HuH-7 (cell line): ENCODE results near the gene NPM3.

ENCODE experiments used
- DNase-seq: peaks from one replicate; pipeline ENCODE4 v3.0.0; 2011; ENCODE audit warnings: low spot score

The NPM3 gene

DNA sequence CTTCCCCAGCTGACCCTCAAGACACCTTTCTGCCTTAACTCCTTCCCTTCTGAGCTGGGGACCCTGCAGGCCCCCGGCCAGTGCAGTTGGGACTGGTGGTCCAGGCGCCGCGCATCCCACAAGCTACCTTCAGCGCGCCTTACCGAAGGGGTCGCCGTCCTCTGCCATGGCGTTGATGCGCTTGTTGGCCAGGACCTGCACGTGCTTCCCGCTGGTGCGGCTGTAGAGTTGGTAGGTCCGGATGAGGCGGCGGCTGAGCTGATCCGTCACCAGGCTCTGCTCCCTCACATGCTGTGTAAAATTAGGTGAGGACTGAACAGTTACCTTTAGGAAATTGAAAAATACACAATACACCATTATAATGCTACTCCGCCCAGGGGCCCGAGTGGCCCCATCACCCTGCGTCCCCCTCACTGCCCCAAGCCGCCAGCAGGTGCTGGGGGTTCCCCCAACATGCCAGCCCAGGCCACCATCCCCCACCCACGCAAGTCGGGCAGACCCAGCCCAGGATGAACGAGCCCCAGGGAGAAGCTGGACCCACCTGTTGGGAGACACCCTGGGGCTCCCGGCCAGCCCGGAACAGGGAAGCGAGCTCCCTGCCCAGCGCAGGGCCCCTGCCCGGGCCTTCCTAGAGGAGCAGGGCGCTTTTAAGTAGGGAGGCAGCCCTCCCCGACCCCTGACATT lies 8.5 kb downstream of the NPM3 start:
- no peak for DNase-seq

DNA sequence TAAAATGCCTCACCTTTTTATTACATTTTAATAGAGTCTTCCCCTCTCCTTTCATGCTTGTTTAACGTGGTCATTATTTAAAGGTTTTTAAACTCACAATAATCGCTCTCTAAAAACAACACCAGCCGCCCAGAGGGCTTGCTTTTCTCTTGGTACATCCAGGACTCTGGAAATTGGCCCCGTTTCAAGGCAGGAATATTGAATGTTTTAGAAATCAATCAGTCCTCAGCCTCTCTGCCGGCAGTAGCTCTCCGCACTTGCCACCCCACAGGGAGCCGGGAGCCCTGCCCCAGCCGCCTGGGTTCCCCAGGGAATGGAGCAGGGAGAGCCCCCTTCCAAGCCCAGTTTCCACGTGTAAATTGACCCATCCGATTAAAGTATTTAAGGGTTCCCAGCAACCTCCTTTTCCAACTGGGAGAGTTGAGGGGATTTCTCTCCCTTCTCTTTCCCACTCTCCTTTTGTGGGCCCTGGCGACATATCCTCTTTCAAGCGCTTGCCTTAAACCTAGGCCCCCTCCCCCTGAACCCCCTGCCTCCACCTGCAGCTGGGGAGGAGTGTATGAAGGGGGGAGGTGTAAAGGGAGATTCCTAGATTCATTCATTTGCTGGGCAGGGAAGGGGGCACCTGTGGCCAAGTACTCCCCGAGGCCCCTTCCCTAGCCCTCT lies 9.2 kb downstream of the NPM3 start:
- no peak for DNase-seq

DNA sequence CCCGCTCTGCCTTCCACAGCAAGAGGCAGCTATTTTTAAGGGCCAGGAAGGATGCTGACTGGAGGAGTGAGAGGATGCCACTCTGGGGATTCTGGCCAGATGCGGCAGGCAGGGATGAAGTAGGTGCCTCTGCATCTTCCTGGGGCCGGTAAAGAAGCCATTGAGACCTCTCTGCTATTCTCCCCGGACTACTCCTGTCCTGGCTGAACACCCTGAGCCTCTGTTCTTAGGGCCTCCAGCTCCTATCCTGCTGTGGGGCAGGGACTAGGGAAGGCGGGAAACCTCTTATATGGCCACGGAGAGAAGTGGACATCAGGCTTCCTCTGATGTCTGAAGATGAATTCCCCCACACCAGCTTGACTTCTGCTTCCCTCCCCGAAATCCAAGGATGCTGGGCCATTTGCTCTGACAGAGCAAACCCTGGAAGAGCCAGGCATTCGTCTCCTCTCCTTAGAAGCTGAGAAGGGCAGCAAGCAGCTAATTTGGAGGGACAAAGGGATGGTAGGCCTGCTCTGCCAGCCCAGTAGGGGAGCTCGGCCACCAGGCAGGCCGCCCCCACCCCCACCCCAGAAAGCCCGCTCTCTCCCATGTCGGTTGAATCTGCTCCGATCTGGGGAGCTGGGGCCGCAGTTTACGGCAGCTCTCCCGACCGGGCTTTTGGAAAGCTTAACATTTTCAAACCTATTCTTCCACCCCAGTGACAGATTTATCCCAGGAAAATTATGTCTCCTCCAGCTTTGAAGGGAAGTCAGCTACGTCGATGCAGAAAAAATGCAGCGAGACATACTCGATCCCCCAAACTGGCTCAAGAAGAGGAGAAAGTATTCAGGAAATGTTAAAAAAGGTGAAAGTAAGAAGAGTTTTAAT lies 10.1 kb downstream of the NPM3 start:
- DNase-seq, result no peak

DNA sequence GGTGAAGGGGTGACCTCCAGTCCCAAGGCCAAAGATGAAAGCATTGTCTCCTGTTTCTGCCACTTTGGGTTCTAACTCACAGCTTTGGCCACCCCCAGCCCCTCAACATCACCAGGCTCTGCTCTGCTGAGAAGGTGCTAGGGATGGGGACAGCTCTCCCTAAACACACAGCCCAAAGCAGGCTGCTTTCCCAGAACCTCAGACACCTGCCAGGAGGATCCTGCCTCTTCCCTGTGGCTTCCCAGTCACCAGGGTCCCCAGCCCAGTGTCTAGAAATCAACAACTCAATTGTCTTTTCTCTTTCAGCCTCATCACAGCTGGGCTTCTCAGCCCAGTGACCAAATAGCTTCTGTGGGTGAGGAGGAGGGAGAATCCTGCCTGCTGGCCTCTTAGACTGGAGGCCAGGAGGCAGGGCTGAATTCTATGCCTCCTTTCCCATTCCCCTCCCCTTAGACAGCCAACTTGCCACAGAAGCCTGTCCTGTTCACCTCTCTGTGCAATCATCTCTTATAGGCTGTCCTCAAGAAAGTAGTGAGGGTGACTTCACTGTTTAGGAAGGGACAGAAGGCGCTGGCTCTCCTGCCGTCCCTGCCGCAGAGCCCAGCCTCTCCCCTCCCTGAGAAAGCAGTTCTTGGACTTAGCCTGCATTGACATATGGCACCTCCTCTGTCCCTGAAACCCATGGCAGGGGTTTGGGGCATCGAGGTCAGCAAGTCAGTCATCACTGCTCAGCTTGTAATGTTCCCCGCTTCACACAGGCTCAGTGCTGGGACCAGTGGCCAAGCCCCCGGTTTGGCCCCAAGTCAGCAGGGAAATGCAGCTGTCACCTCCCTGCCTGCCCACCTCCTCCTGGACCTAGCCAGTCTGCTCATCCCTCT lies 11.0 kb downstream of the NPM3 start:
- no peak for DNase-seq

DNA sequence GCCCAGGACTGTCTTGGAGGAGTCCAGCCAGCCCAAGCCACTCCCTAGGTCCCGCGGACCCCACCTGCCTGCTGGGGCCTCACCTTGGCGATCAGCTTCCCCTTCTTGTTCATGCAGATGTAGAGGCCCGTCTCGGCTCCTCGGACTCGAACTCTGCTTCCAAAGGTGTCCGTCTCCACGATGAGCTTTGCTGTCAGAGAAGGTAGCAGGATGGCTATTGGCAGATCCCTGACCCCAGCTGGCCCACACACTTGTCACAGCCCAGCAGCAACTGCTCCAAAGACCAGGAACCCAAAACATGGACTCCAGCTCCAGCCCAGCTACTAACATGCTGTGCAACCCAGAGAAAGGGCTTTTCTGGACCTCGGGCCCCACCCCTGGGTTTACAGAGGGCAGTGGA lies 11.9 kb downstream of the NPM3 start:
- DNase-seq, result no peak

DNA sequence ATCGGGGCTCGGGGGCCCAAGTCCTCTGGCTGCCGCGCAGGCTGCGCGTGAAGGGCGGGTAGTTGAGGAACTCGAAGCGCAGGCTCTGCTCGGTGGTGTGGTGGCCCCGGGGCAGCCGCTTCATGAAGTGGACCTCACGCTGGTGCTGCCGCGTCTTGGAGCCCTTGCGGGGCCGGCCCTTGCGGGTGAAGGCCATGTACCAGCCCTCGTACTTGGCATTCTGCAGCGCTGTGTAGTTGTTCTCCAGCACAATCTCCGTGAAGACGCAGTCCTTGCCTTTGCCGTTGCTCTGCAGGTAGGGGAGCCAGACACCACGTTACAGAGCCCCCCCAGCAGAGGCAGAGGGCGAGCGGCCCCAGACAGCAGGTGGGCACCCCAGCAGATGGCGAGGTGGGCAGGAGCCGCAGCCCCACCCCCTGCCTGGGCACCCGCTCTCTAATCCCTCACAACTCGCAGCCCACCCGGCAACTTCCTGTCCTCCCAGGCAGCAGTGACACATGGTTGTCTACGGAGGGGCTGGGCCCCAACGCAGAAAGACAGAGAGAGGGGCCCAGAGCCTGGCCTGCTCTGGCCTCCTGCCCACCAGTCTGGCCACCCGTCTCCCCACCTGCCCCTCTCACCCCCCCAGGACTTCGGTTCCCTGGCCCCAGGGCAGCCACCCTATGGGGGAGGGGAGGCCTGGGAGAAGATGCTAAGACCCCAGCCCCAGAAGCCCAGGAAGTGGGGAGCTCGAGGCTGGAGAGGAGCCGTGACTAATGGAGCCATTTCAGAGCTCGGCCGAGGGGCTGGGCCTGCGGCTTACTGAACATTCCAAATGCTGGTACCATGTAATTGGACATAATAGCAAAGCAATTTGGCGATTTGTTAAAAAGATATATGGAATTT lies 12.7 kb downstream of the NPM3 start:
- DNase-seq, result no peak

DNA sequence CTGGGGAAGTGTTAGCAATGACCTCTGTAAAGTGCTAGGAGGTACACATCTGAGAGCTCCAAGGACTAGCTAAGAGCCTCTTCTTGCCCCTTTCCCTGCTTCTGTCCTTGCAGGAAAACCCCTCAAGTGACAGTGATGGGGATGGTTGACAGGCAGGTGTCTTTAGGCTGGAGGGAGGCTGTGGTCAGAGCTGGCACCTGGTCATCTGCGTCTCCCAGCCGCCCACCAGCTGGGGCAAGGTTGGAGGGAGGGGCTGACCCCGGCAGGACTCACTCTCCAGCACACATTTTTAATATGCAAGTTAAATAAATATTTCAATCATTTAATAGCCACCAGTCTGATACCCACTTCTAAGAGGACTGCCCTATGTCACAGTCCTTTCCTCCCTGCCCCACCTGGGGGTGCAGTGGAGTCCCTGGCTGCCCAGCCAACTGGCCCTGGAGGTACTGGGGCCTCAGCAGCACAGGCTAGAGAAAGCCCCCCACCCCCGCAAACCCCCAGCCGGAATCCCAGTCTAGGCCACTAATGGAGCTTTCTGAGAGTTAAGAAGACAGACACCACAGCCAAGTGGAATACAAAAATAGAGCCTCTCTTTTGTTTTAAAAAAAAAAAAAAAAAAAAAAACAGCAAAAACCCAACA lies 13.6 kb downstream of the NPM3 start:
- DNase-seq, result no peak

DNA sequence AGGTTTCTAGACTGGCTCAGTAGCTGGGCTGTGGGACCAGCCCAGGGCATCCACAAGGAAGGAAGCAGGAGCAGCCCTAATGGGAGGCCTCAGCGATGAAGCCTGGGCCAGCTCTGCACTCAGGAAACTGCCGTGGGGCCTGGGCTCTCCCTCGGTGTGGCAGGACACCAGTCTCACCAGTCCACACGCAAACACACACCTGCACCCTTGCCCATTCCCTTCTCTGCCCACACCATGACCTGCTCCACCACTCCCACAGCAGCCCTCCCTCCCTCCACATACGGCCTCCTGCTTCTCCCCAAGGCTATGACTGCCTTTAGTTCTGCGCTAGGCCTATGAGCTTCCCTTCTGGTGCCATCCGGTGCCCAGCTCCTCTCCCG lies 14.5 kb downstream of the NPM3 start:
- no peak for DNase-seq

DNA sequence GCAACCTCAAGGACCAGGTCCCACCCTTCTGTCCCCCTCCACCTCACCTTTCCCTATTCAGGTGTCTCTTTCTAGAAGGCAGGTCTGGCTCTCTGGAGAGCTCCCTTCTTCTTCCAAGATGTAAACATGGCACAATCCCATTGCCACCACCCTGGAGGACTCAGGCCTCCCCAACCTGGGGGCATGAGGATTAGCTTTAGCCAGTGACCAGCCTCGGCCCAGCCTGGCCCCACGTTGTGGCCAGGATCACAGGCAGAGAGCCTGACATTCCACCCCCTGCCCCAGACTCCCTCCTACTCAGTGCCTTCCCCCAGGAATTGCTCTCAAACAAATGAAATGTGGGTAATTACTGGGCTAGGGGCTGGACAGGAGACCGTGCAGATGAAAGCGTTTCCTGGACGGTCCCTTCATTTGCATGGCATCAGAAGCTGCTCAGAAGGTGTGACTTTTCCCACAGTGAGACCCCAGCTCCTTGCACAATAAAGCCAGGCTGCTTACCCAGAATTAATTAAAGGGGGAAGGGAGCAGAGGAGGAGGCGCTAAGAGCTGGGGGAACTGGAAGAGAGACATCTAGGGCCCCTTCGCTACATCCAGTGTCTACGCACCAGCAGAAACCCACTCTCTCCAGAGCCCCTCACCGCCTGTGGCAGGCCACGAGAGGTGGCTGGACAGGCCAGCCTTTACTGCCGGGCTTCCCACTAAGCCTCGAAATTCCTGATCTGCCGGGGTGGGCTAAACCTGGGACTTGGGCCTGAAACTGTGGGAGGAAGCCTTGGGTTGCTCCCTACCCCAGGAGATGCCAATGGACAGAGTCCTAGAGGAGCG lies 15.1 kb downstream of the NPM3 start:
- DNase-seq, result no peak

DNA sequence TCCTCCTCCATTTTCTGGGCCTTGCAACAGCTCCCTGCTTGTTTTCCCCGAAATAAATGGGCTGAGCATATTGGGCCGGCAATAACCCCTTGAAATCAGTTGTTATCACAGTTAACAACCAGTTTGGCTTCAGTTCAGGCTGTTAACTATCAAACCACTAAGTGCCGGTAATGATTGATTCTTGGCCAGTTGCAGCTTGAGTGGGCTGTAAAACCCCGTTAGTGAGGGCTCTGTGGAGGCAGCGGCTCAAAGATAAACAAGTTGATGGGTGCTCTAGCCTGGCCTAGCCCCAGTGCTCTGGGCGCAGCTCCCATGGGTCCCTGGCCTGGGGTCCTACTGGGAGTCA lies 15.7 kb downstream of the NPM3 start:
- no peak for DNase-seq

DNA sequence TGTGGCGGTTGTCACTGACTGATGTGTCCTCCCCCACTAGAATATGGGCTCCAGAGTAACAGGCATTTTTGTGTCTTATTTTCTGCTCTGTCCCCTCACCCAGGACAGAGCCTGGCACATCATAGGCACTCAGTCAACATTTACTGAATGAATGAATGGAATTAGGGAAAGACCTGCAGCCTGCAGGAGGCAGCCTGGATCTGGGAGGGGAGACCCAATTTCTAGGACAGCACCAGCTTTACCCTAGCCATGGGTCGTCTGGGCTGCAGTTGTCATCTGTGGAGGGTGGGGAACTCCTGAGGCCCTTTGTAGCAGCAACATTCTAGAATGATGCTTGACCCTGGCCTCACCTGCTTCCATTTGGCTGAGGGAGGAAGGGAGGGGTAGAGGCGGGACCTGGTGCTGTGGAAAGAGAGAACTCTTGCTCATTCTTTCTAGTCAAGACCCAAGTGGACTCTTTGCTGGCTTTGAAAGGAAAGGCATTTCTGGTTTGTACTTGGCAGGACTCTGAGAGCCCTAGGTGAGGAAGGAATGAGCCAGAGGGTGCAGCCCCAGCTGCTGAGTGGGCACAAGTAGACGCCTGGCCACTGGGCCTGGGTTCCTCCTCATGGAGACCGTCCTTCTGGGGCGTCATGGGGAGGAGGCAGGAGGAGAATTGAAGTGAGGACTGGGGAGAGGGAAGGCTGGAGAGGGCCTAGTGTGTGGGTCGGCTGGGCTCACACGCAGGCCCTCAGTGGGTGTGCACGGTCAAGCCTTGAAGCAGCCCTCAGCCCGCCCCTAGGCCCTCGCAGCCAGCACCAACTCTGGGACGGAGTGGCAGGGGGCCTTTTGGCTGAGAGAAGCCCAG lies 16.3 kb downstream of the NPM3 start:
- DNase-seq, result no peak

DNA sequence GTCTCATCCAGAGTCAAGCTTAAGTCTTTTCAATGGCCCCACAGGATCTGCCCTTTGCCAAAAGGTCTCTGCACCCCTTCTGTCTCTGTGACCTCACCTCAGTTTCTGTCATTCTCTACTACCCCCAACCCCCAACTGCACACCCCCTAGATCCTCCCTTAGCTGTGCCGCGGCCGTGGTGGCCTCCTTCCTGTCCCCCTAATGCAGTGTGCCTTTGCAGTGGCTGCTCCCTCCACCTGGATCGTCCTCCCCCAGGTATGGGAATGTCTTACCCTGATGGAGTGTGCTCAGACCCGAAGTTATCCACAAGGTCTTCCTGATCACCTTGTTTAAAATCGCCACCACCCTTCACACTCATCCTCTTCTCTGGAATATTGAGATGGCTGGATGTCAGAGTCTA lies 16.9 kb downstream of the NPM3 start:
- DNase-seq, result no peak

DNA sequence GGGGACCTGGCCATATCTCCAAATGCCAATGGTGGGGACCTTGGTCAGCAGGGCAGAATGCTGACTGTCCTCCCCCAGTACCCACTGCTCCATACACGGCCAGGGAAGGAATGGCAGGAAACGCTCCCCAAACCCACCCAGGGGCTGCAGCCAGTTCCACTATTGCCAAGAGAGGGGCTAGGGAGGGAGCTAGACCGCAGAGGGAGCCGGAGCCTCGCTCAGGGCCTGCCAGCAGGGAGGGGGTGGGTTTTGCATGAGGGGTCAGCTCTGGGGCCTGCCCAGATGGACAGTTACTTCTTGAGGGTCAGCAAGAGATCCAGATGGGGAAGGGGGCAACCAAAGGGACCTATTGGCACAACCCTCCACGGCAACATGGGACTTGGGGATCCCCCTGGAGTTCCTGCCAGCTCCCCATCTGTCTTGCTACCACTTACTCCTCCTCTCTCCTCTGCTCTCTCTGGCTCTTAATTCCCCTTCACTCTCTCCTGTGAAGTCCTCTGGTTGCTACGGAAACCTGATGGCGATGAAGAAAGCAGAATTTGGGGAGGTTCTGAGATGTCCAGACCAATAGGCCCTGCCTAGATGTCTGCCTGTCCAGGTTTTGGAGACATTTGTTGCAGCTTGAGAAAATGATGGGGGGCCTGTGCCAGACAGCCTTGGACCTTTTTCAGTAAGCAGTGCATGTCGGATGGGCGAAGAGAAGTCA lies 20.0 kb downstream of the NPM3 start:
- DNase-seq, result no peak

DNA sequence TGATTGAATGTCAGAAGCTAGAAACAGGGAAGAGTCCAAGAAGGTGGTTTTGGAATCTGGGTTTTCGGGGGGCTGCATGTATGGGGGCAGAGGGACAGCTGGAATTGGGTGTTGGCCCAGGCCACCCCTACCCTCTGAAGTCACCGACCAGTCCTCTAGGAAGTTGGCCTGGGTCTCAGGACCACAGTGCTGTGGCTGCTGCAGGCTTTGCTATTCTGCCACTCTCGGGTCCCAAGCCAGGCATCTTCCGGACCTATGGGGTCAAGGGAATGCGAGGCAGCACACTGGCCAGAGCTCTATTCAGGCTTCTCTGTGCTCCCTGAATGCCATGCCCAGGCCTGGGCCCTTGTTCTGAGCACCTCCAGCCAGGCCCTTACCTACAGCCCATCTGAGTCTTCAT lies 20.5 kb downstream of the NPM3 start:
- no peak for DNase-seq

DNA sequence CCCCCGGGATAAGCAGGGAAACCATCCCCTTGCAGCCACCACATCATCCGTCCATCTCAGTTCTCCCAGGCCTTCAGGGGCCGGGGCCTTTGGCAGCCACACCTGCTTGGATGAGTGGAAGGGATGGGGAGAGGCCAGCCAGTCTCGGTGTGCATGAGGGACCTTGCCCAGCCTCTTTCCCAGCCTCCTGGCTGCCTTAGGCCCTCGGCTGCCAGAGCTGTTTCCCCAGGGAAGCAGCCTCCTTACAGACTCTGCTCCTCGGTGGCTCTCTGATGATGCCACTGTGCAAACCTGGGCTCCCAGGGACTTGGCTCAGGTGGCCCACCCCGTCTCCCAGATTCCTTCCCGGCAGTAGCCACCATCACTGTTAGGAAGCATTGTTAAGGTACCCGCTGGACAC lies 22.0 kb downstream of the NPM3 start:
- DNase-seq, result no peak

DNA sequence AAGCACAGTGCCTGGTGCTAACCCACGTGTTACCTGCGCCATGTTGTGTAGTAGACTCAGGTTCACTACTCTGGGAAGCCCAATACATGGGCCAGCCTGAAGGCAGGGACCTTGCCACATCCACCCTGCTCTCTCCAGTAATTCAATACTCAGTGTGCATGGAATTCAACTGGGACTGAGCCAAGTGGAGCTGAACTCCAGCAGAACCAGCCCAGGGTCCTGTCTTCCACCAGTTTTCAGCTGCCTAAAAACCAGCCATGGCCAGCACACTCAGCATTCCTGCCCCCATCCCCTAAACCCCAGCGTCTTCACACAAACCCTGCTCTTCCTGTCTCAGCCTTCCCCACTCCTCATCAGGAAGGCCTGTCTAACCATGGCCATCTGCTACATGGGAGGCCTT lies 22.7 kb downstream of the NPM3 start:
- no peak for DNase-seq

DNA sequence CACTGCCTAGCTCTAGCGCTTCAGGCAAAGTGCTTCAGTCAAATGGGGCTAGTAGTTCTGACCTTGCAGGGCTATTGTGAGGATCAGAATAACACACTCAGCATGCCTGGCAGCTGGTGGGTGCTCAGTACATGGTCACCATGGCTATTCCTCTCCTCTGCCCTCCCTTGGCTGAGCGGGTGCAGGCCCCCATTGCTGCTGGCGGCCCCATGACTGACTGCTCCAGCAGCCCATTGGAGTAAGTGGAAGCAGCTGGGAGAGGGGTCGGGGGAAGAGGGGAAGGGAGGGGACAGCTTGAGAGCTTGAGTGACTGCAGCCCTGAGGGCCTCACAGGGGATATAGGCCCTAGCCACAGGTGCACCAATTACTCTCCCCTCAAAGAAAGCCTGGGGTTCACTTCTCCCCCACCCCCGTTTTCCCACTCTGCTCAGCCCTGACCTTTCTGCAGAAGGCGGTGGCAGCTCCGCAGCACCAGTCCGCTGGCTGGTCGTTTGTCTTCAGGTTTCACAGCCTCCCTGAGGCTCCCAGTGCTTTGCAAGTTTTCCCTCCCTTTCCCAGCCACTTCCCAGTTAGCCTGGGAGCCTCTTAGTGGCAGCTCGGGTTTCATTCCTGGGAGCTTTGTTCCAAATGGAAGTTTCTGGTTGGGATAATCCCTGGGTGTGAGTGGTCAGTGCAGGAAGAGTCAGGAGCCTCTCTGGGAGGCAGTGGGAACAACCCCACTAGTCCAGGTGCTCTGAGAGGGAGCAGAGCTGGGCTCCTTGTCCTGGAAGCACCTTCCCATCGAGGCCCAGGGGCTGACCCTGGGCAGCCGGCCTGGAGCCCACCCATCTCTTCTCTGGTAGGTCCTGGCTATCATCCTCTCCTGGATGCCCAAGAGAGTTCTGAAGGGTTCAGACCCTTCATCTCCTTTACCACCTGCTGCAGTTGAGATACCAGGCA lies 23.7 kb downstream of the NPM3 start:
- no peak for DNase-seq
